ENCODE data around the gene SNX25.
"Not testable (repeated sequence)": the region's sequence is repeated elsewhere in the genome, so short reads cannot be mapped to it uniquely, and the experiment has no call there.

Gene SNX25

DNA sequence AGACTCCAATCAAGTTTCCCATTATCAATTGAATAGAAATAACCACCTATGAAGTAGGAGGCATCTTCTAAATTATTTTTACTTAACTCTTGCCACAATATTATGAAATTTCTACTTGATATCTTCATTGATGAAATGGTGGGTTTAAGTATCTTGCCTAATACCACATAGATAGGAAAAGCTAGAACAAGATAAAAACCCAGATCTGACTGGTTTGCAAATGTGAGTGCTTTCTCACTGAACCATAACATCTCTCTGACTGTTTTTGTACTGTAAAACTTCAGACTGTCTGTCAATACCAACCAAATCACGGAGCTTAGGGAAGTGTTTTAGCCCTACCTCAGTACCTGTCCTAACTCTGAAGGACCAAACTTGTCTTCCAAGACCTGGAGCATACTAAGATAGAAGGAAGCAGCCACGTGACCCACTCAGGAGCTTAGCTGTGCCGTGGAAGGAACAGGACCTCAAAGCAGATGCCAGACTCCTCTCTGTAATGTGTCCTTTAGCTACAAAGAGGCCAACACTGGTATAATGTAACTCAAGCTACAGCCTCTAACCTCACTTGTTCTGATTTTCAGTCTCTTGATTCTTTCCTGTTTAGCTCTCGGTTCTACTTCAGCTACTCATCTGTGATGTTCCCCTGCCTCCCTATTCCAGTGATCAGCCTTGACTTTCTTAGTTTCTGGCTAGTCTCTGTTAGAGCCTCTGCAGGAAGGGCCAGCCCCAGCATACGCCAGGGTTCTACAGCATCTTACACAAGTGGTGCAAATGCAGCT, 101.9 kb downstream of the SNX25 start:
- DNase-seq, result no peak

DNA sequence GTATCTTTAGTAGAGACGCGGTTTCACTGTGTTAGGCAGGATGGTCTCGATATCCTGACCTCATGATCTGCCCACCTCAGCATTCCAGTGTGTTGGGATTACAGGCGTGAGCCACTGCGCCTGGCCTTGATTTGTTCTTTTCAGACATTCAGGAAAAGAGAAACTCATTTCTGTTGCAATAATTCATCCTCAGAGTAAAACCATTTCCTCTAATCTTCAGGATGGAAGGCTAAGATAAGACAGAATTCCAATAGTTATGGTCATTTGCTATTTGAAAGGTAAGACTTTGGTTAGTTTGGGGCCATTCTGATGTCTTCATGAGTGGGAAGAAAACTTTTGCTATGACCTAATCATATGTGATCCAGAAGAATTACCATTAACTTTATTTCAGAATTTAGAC, 103.3 kb downstream of the SNX25 start:
- no peak for DNase-seq

DNA sequence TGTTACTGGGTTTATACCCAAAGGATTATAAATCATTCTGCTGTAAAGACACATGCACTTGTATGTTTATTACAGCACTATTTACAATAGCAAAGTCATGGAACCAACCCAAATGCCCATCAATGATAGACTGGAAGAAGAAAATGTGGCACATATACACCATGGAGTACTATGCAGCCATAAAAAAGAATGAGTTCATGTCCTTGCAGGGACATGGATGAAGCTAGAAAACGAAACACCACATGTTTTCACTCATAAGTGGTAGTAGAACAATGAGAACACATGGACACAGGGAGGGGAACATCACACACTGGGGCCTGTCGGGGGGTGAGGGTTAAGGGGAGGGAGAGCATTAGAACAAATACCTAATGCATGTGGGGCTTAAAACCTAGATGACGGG, 108.1 kb downstream of the SNX25 start:
- not testable (repeated sequence) for DNase-seq

DNA sequence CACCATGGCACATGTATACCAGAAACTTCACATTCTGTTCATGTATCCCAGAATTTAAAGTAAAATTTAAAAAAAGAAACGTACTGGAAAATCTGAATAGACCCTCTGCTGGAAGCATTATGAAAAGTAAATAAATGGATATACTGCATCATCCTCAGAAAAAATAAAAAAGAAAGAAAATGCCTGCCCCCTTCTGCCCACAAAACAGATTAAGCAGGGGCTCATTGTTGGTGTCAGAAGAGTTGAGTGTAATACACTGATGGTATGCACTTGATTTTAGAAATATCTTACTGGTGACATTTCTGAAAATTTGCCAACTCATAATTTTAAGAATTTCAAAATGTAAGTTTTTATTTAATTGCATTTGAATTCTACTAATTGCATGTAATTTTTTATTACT, 108.5 kb downstream of the SNX25 start:
- no peak for DNase-seq

DNA sequence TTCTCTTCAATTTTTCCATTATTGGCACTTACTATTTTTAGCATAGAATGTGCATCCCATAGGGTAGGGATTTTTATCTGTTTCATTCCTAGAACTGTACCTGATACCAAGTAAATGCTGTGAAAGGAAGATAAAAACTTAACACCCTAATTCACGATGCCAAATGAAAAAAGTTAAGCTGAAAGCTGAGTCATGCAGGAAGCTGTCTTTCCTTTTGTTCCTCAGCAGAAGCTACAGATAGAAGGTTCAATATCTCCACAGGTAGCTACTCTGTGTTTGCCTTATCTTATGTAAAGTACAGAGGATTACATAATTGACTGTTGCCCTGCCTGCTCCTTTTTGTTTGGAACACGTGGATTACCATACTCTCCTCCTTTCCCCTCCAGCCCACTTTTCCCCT, 109.3 kb downstream of the SNX25 start:
- DNase-seq, result no peak

DNA sequence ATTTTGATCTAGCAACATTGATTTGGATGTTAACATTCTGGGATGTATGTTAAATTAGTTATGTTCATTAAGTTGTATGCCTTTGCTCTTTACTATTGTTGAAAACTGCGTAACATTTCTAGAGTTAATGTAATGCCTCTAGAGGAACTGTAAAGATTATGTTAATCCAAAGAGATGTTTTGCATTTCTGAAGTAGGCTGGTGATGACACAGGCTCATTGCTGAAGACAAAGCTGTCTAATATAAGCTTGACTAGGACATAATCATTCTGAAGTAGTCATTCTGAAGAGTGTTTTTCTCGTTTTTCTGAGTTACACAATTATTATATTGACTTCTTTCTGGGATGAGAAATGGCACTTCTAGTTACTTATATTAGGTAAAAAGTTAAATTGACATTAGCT, 113.4 kb downstream of the SNX25 start:
- no peak for DNase-seq

DNA sequence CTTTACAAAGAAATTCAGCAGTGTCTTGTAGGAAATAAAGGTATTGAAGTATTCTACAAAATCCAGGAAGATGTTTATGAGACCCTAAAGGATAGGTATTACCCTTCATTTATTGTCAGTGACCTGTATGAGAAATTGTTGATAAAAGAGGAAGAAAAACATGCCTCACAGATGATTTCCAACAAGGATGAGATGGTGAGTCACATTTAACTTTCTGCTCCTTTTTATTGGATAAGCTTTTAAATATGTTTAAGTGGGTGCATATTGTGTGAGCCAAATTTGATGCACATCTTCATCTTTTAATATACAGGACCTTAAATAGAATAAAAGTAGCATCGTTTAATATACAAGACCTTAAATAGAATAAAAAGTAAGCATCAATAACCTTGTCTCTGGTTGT, 114.2 kb downstream of the SNX25 start:
- DNase-seq, result no peak

DNA sequence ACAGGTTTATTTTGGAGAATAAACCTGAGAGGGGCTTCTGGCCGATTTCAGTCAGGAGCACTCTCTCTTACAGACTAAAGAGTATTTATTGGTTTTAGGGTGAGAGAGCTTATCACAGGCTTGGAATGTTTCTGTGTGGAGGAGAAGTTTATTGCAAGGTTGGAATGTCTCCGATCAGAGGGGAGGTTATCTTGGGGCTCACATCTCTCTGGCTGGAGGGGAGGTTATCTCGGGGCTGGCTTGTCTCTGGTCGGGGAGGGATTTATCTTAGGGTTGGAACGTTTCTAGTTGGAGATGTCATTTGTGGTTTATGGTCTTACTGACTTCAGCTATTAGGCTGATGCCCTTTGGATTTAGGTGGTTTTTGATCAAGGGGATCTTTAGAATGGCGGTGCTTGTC, 115.0 kb downstream of the SNX25 start:
- not testable (repeated sequence) for DNase-seq

DNA sequence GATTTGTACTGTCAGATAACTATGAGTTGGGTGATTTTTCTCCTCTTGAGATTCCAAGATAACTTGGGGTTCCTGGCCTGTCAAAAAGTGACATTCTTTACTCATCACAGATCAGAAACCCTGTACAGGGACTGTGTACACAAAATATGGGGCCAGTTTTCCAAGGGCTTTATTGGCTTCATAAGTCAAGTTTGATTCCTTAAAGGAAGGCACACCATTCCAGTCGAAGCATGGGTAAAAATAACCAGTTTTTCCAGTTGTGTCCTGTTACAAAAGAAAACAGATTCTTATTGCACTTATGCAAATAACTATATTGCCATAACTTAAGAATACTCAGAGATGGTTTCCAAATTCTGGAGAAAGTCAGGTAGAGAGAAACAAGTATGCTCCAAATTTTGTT, 116.3 kb downstream of the SNX25 start:
- not testable (repeated sequence) for DNase-seq

DNA sequence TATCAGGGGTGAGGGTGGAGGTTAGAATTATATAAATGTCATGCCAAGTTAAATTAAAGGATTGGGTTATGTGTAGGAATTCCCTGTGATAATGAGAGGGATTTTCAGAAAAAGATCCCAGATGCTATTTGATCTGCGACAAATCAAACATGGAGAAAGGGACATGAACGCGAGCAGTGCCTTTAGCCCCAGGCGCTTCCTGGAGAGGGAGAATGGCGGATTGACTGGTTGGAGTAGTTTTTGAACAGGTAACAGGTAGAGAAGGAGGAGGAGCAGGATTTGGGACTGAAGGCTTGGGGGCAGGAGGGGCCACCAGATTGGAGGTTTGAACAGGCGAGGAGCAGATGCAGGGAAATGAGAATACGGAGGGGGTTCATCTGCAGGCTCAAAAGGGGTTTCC, 119.2 kb downstream of the SNX25 start:
- no peak for DNase-seq

DNA sequence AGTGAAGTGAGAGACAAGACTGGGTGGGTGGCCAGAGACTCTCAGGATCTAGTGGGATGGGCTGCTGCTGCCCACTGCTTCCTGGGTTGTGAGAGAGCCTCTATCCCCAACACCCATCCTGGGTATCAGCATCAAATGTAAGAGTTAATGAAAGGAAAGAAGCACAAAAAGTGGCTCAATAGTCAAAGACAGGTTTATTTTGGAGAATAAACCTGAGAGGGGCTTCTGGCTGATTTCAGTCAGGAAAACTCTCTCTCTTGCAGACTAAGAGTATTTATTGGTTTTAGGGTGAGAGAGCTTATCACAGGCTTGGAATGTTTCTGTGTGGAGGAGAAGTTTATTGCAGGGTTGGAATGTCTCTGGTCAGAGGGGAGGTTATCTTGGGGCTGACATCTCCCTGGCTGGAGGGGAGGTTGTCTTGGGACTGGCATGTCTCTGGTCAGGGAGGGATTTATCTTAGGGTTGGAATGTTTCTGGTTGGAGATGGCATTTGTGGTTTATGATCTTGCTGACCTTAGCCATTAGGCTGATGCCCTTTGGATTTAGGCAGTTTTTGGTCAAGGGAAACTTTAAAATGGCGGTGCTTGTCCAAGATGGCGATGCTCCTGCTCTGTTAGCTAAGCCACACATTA, 120.6 kb downstream of the SNX25 start:
- DNase-seq, result not testable (repeated sequence)

DNA sequence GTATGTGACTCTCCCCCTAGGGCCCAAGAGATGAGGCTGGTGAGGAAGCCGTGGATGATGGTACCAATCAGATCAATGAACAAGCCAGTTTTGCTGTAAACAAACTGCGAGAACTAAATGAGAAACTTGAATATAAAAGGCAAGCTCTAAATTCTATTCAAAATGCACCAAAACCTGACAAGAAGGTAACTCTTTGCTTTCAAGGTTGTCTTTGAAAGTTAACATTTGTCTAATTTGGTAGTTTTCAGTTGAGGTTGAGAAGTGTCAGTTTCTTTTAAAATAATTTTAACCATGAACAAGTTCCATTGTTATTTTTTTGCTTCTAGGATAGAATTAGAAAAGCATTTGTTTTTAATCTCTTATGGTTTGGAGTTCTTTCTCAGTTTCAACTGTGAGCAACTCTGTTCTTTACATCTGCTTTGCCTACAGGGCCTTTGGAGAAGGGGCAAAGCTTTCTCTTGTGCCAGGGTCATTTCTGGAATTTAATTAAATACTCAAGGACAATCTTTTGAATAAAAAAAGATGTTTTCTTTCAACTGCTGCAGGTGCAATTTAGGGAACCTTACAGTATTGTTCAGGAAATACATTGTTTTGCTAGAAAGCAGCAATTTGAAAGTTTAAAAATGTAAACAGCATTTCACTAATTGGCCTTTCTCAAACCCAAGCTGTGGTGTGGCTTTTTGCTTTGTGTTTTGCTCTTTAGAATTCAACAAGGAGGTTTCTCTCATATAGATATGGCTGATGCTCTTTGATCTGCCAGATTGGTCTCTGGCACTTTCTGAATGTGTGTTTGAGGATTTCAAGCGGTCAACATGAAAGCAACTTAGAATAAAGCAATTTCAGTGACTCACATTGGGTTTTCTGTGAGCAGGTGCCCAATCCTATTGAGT, 123.4 kb downstream of the SNX25 start:
- no peak for DNase-seq

DNA sequence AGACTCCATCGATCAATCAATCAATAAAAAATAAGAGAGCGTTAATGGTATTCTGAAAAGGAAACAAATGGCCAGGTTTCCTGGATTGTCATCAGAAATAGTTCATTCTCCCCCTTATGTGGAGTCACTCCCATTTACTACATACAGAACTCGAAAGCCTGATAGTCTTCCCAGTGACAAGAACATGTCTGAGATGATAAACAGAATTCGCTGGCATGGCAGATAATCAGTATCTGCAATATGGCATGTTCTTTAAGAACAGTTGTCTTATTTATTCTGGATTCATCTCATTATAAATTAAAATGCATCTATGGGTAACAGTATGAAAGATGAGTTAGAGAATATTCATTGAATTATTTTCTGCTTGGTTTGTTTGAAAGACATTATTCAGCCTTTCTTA, 124.9 kb downstream of the SNX25 start:
- DNase-seq, result no peak

DNA sequence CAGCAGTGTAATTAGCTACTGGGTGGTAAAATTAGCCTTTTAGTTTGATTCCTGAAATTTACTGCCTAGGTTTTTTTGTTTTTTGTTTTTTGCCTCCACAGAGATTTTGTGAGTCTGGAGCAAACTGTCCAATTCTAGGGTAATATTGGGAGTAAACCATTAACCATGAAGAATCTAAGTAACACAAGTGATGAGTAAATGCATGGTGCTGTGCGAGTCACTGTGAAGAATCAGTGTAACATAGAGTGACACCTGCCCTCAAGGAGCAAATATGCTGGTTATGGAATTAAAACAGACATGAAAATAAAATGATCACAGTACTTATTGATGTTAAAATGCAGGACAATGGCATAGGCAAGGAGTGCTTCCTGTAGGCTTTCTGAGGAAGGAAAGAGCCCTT, 126.2 kb downstream of the SNX25 start:
- DNase-seq, result no peak

DNA sequence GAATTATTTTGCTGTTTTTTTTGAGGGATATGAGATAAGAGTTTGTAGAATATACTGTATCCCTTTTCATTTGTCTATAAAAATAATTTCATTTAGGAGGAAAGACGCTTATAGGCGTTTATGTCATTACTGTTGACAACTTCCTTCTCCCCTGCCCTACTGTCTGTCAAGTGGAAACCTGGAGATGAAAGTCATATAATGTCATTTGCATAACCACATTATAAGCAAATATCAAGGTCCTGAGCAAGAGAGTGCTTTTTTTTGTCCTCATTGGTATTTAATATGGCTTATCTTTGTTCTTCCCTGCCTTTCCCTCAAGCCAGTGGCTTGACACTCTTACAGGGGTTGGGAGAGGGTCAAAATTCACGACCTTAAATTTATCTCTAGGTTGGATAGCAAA, 130.5 kb downstream of the SNX25 start:
- no peak for DNase-seq

DNA sequence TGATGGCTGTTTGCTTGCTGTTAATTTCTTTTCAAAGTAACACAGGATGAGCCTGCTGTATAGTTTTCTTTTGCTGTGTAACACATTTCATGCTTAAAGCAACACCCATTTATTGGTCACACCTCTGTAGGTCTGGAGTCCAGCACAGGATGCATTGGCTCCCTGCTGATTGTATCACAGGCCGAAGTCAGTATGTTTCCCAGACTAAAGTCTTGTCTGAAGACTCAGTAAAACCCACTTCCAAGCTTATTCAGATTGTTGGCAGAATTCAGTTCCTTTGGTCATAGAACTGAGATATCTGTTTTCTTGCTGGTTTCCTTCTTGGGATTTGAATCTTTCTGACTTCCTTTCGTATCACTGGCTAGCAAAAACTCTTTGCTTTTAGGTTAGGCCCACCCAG, 132.0 kb downstream of the SNX25 start:
- no peak for DNase-seq

DNA sequence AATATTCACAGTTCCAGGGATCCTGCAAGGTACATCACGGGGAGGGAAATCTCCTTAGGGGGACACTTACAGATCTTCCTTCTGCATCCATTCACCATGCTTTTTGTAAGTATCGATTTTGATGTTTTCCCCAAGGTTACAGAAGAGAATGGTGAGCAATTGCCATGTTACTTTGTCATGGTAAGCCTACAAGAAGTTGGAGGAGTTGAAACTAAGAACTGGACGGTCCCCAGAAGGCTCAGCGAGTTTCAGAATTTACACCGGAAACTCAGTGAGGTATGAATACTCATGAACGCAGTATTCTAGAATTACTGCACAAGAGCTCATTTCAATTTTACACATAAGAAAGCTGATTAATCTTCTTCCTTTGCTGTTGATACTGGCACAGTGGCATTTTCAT, 132.4 kb downstream of the SNX25 start:
- DNase-seq, result no peak

DNA sequence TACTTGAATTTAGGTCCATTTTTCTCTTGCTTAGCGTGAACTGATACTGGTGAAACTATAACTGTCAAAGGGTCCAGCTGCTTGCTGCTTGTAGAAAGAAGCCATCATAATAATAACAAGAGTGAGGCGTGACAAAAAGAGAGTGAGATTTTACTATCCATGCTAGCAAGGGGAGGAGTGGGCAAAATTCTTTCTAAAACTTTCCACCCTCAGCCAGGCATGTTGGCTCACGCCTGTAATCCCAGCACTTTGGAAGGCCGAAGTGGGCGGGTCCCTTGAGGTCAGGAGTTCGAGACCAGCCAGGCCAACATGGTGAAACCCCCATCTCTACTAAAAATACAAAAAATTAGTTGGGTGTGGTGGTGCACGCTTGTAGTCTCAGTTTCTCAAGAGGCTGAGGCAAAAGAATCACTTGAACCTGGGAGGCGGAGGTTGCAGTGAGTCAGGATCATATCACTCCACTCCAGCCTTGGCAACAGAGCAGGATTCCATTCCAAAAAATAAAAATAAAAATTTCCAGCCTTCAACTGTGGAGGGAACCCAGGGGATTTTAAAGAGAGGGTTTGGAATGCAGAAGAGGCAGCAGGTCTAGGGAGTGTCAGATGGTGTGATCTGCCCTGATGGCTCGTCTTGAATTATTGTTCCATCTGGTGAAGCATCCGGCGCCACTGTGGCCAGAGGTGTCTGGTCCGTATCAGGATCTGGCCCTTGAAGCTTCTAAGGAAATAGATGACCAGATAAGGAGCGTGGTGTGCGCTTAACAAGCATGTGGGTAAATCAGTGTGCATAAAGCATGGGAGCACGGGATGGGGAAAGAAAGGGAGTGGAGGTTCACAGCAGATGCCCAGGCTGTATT, 134.6 kb downstream of the SNX25 start:
- no peak for DNase-seq

DNA sequence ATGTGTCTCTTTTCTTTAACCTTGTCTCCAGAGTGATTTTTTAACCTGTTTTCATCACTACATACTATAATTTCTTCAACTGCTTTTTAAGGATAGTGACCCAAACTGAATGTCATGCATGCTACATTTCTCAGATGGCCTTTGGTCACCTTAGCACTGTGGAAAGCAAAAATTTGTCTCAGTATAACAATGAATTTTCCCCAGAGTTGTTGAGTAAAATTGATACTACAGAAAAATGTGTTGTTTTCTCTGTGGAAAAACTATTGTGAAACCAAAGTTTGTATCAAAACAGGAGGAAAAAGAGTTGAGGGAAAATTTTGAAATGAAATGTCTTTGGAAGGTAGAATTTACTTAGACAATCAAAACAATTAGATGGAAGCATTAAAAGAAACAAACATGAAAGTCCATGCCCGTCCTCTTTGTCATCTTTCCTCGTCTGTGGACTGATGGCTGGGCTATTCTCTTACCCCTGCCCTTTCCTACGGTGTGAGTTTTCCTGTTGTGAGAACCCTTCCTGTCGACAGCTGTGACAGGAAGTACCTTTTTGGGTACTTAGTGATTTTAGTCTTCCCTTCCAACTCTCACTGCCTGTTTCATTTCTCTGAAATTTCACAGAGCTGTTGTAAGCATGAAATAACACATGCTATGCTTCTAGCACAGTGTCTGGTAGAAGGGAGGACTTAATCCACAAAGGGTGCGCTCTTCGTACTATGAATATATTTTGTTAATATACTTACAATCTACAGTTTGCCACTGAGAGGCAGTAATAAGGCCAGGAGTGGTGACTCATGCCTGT, 135.5 kb downstream of the SNX25 start:
- DNase-seq, result no peak

DNA sequence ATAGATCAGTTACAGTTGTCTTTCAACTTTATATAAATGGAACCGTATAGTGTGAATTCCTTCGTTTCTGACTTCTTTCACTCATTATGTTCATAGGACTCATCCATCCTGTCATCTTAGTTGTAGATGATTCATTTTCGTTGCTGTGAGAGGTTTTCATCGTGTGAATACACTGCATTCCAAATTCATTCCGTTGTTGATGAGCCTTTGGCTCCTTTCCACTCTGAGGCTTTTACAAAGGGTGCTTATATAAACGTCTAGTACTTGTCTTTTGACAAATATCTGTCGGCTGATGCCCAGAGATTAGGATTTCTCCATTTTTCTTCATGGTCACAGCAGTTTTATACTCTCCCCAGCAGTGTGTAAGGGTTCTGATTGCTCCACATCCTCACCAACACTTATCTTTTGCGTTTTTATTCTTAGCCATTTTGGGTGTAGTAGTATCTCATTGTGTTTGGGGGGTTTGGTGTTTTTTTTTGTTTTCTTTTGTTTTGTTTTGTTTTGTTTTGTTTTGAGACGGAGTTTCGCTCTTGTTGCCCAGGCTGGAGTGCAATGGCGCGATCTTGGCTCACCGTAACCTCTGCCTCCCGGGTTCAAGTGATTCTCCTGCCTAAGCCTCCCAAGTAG, 137.7 kb downstream of the SNX25 start:
- no peak for DNase-seq

DNA sequence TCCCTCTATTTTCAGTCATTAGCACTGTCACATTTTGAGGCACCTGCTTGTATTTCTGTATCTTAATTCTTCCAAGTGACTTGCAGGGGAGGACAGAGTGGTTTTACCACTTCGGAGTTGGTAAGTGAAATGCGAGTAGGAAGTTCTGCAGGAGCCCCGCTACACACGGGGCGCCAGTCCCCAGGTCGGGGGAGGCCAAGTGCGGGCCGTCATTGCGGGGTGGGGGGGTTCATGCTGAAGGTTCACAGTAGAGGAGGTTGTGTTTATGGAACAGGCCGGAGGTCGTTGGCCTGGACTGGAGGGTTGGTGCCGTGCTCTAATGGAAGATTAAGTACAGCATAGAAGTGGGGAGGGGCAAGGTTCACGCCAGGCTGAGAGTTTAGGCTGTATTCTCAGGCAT, 142.3 kb downstream of the SNX25 start:
- DNase-seq, result no peak

DNA sequence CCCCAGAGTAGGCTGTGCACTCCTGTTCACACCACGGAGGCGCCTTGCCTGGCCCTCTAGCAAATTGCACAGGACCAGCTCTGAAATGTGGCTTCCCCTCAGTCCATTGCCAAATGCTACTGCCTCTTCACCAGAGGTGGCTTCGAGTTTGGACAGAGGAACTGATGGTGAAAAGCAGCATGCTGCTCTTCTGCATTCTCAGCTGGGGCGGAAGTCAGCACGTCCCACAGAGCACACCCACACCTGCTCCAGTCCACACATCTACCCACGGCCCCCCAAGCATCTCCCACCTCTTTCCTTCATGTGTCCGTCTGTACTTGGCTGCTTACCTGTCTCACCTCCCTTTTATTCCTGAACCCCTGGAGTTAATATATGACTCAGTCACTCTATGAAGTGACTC, 142.8 kb downstream of the SNX25 start:
- no peak for DNase-seq

Measured in GDM1 (cell line).